SK-N-SH (cell line): Measurements from ENCODE around the gene TBC1D1. TPM values are rescaled to one million over a fixed set of nuclear protein-coding genes. Genes with fewer than 3 reads are reported as not detected.

ENCODE experiments used
- CTCF ChIA-PET: fragments of 300-600, 350-600 bp; formaldehyde crosslinking; extraction: SDS; loops from one replicate; lab custom pipeline; 2021; lab: Yijun Ruan, JAX
- POLR2A ChIA-PET: fragments of 350-600 bp; sonication (Branson Sonifier 250); formaldehyde crosslinking; extraction: SDS; loops from one replicate; lab custom pipeline; 2020; ENCODE audit warnings: antibody characterized with exemption, inconsistent platforms; lab: Yijun Ruan, JAX
- DNase-seq: peaks from one replicate; pipeline ENCODE4 v3.0.0; 2012
- H2AFZ ChIP-seq: fragments of 200-600 bp; sonication (generic); 2 replicates; pipeline ENCODE4 v1.8.1; 2016; ENCODE audit warnings: antibody characterized with exemption, mild to moderate bottlenecking, low read depth
- H3F3A ChIP-seq: fragments of 200-600 bp; sonication (generic); replicated peaks from 2 replicates; pipeline ENCODE3; 2016; ENCODE audit warnings: antibody characterized with exemption, mild to moderate bottlenecking; ENCODE audit not compliant: insufficient read depth
- H3K27ac ChIP-seq, 2 experiments: fragments of 200-500 bp in 1 of 2; fragments of 200-600 bp in 1 of 2; sonication (Bioruptor generic) in 1 of 2; sonication (generic), shearing (Covaris generic) in 1 of 2; 2 replicates each; pipeline versions ENCODE4 v1.5.1 to v1.6.1; 2014 to 2016; ENCODE audit warnings: low read depth in 2 of 2, inconsistent platforms in 1 of 2, low read length in 1 of 2, mild to moderate bottlenecking in 1 of 2, mixed read lengths in 1 of 2
- H3K27me3 ChIP-seq: fragments of 200-600 bp; sonication (generic), shearing (Covaris generic); 2 replicates; pipeline ENCODE4 v1.6.1; 2016; ENCODE audit warnings: mixed run types; ENCODE audit not compliant: insufficient read depth
- H3K36me3 ChIP-seq, 2 experiments: fragments of 200-500 bp in 1 of 2; fragments of 200-600 bp in 1 of 2; sonication (Bioruptor generic) in 1 of 2; sonication (generic) in 1 of 2; replicated peaks in 1 of 2; 2 replicates each; pipeline versions ENCODE3 to v1.5.1; 2014 to 2016; ENCODE audit warnings: low read length in 1 of 2, mild to moderate bottlenecking in 1 of 2; ENCODE audit not compliant: insufficient read depth in 2 of 2, control insufficient read depth in 1 of 2
- H3K4me1 ChIP-seq, 2 experiments: fragments of 200-500 bp in 1 of 2; fragments of 200-600 bp in 1 of 2; sonication (Bioruptor generic) in 1 of 2; sonication (generic), shearing (Covaris generic) in 1 of 2; 2 replicates each; pipeline versions ENCODE4 v1.5.1 to v1.6.1; 2014 to 2016; ENCODE audit warnings: low read depth in 1 of 2, low read length in 1 of 2, mixed run types in 1 of 2; ENCODE audit not compliant: insufficient read depth in 2 of 2, control insufficient read depth in 1 of 2
- H3K4me2 ChIP-seq: fragments of 200-600 bp; sonication (generic), shearing (Covaris generic); 2 replicates; pipeline ENCODE4 v1.6.1; 2017; ENCODE audit warnings: mixed run types
- H3K4me3 ChIP-seq, 2 experiments: fragments of 200-500 bp in 1 of 2; fragments of 200-600 bp in 1 of 2; sonication (Bioruptor generic) in 1 of 2; sonication (generic), shearing (Covaris generic) in 1 of 2; 2 replicates each; pipeline versions ENCODE4 v1.5.1 to v1.8.1; 2014 to 2016; ENCODE audit warnings: low read depth in 2 of 2, inconsistent platforms in 1 of 2, low read length in 1 of 2, mild to moderate bottlenecking in 1 of 2, mixed read lengths in 1 of 2, moderate library complexity in 1 of 2
- H3K79me2 ChIP-seq: fragments of 200-600 bp; sonication (generic); 2 replicates; pipeline ENCODE4 v1.8.1; 2017; ENCODE audit warnings: mild to moderate bottlenecking; ENCODE audit not compliant: insufficient read depth
- H3K9ac ChIP-seq: fragments of 200-600 bp; sonication (generic); 2 replicates; pipeline ENCODE4 v1.6.1; 2017; ENCODE audit warnings: mixed run types
- H3K9me2 ChIP-seq: fragments of 200-600 bp; sonication (generic); 2 replicates; pipeline ENCODE4 v1.6.1; 2017; ENCODE audit warnings: mixed run types
- H3K9me3 ChIP-seq: fragments of 200-600 bp; sonication (generic); 2 replicates; pipeline ENCODE4 v1.6.1; 2017; ENCODE audit warnings: mixed run types, mild to moderate bottlenecking, moderate library complexity
- H4K20me1 ChIP-seq: fragments of 200-600 bp; sonication (generic); 2 replicates; pipeline ENCODE4 v1.6.1; 2017; ENCODE audit warnings: mild to moderate bottlenecking, mixed run types; ENCODE audit not compliant: insufficient read depth
- EZH2phosphoT487 ChIP-seq: fragments of 200-600 bp; sonication (generic); IDR thresholded peaks from 2 replicates; pipeline ENCODE4 v1.6.1; 2017; ENCODE audit warnings: low read depth, mixed run types, mild to moderate bottlenecking, antibody characterized with exemption, moderate library complexity, borderline replicate concordance
- FOSL2 ChIP-seq: IDR thresholded peaks from 2 replicates; pipeline ENCODE4 v1.4.0; 2012; ENCODE audit warnings: low read depth, mild to moderate bottlenecking, moderate library complexity, borderline replicate concordance
- FOXM1 ChIP-seq: IDR thresholded peaks from 2 replicates; pipeline ENCODE4 v1.4.0; 2012; ENCODE audit warnings: low read depth, mild to moderate bottlenecking
- NFIC ChIP-seq: IDR thresholded peaks from 2 replicates; pipeline ENCODE4 v1.4.0; 2012; ENCODE audit warnings: borderline replicate concordance
- NRF1 ChIP-seq: IDR thresholded peaks from 2 replicates; pipeline ENCODE4 v1.6.1; 2012; ENCODE audit warnings: low read depth, mild to moderate bottlenecking, low read length
- PBX3 ChIP-seq: IDR thresholded peaks from 2 replicates; pipeline ENCODE4; 2012
- RAD21 ChIP-seq: IDR thresholded peaks from 2 replicates; pipeline ENCODE4 v1.6.1; 2012; ENCODE audit warnings: mild to moderate bottlenecking, low read length
- RCOR1 ChIP-seq: fragments of 150-350 bp; IDR thresholded peaks from 2 replicates; pipeline ENCODE4 v1.6.1; 2017; ENCODE audit warnings: antibody characterized with exemption, low read length
- REST ChIP-seq: IDR thresholded peaks from 2 replicates; pipeline ENCODE4 v1.6.1; 2012; ENCODE audit warnings: mild to moderate bottlenecking, low read depth, low read length, moderate library complexity
- TAF1 ChIP-seq: IDR thresholded peaks from 2 replicates; pipeline ENCODE4 v1.6.1; 2012; ENCODE audit warnings: low read depth, mild to moderate bottlenecking, low read length, moderate library complexity, borderline replicate concordance
- TCF12 ChIP-seq: IDR thresholded peaks from 2 replicates; pipeline ENCODE4 v1.4.0; 2012
- TEAD4 ChIP-seq: IDR thresholded peaks from 2 replicates; pipeline ENCODE4 v1.4.0; 2012; ENCODE audit warnings: mild to moderate bottlenecking, borderline replicate concordance; ENCODE audit not compliant: insufficient read depth
- USF1 ChIP-seq: IDR thresholded peaks from 2 replicates; pipeline ENCODE4 v1.4.0; 2012; ENCODE audit warnings: low read depth, borderline replicate concordance
- WGBS: methylation state at CpG from one replicate; pipeline ENCODE4 v1.1.6; 2017; ENCODE audit warnings: low lambda C conversion rate; 5-methylcytosine and 5-hydroxymethylcytosine counted together
- polyA plus RNA-seq, 3 experiments: library from polyadenylated mRNA; depleted of rRNA; stranded (reverse); fragments of >200 nt; gene quantifications; 2 replicates each; pipeline ENCODE4 v1.2.3, GENCODE V29; 2012

TBC1D1 gene
- polyA plus RNA-seq, 1 of the 3 experiments (the other 2 are of a cell fraction), result 29.8 TPM

GRCh38 chr4:38050560-38051350, 159.9 kb downstream of the TBC1D1 start:
- POLR2A ChIA-PET, result interaction anchor here (1.1 kb wide), 1 partner anchor 9 kb away, joined by 4 read pairs; no protein-coding TSS in a partner anchor
- WGBS, result 71% methylated on average over 10 of the region's 10 CpGs
- DNase-seq, result no peak
- Histone ChIP-seq H4K20me1 (no peaks in the 10 kb centered on the region), H3K36me3 (peaks cover 3 to 9% of the 10 kb centered on the region in 2 experiments), H3K4me3 (no peak overlapping the region), H3K4me2 (no peak overlapping the region), H2AFZ (no peak overlapping the region), H3K9me2 (no peaks in the 10 kb centered on the region), H3F3A (no peaks in the 10 kb centered on the region), H3K27ac (peak overlapping the region in 1 of 2 experiments; percentile 38; a peak in 2 of 4 replicates), H3K79me2 (no peaks in the 10 kb centered on the region), H3K27me3 (no peaks in the 10 kb centered on the region), H3K9me3 (no peaks in the 10 kb centered on the region), H3K9ac (no peak overlapping the region), H3K4me1 (peaks cover 0 to 10% of the 10 kb centered on the region in 2 experiments; a peak in 2 of 4 replicates)
- CTCF ChIA-PET, result interaction anchor here (1.0 to 3.4 kb wide), 7 partner anchors 11 to 249 kb away, joined by 3 to 12 read pairs (median 5); no protein-coding TSS in a partner anchor
- no peak for TF ChIP-seq RCOR1

GRCh38 chr4:38055566-38055965, 164.7 kb downstream of the TBC1D1 start:
- no peak overlapping the region for H2AFZ ChIP-seq
- no peak overlapping the region for H3K4me3 ChIP-seq
- no peaks in the 10 kb centered on the region for H3K79me2 ChIP-seq
- ChIA-PET CTCF (interaction anchor here (1.0 to 2.1 kb wide), 3 partner anchors 124 to 727 kb away, joined by 3 to 8 read pairs (median 4); partner anchors contain the start of gene TLR10), POLR2A (interaction anchor here (0.6 kb wide), 1 partner anchor 149 kb away, joined by 4 read pairs; no protein-coding TSS in a partner anchor)
- H3K9me3 ChIP-seq, result no peaks in the 10 kb centered on the region
- H3K36me3 ChIP-seq, result no peaks in the 10 kb centered on the region
- 82% methylated on average over 6 of the region's 8 CpGs for WGBS
- H3K27ac ChIP-seq, result no peak overlapping the region; a peak in 1 of 4 replicates
- no peaks in the 10 kb centered on the region for H3K27me3 ChIP-seq
- no peaks in the 10 kb centered on the region for H3K9me2 ChIP-seq
- no peak overlapping the region for H3K9ac ChIP-seq
- TF ChIP-seq TAF1 (no peak), RAD21 (peak; percentile 24)
- H4K20me1 ChIP-seq, result no peaks in the 10 kb centered on the region
- peak; percentile 37 for DNase-seq
- H3F3A ChIP-seq, result peaks cover 4% of the 10 kb centered on the region
- no peak overlapping the region for H3K4me2 ChIP-seq
- H3K4me1 ChIP-seq, result peaks cover 5 to 32% of the 10 kb centered on the region in 2 experiments; a peak in 3 of 4 replicates

- no peaks in the 10 kb centered on the region for H3K79me2 ChIP-seq
- CTCF ChIA-PET, result interaction anchor here (1.0 to 2.1 kb wide), 3 partner anchors 124 to 727 kb away, joined by 3 to 8 read pairs (median 4); partner anchors contain the start of gene TLR10
- DNase-seq, result no peak
- no peaks in the 10 kb centered on the region for H3K36me3 ChIP-seq
- POLR2A ChIA-PET, result interaction anchor here (0.6 kb wide), 1 partner anchor 148 kb away, joined by 4 read pairs; no protein-coding TSS in a partner anchor
- no peak overlapping the region for H2AFZ ChIP-seq
- H4K20me1 ChIP-seq, result no peaks in the 10 kb centered on the region
- no peaks in the 10 kb centered on the region for H3K9me3 ChIP-seq
- no peak overlapping the region; a peak in 1 of 4 replicates for H3K27ac ChIP-seq
- WGBS, result 82% methylated on average over 9 of the region's 10 CpGs
- H3K4me2 ChIP-seq, result no peak overlapping the region
- no peaks in the 10 kb centered on the region for H3K9me2 ChIP-seq
- no peaks in the 10 kb centered on the region for H3K27me3 ChIP-seq
- peaks cover 9% of the 10 kb centered on the region for H3F3A ChIP-seq
- H3K4me1 ChIP-seq, result peaks cover 7 to 37% of the 10 kb centered on the region in 2 experiments; a peak in 3 of 4 replicates
- H3K4me3 ChIP-seq, result no peak overlapping the region
- no peak overlapping the region for H3K9ac ChIP-seq
- TF ChIP-seq TCF12 (no peak), NRF1 (no peak), FOSL2 (no peak), FOXM1 (no peak), EZH2phosphoT487 (no peak), NFIC (no peak), REST (no peak), USF1 (no peak), PBX3 (no peak), TEAD4 (no peak)
Observed at GRCh38 chr4:38056011-38056685, 165.3 kb downstream of the TBC1D1 start.
